GM10266 (cell line): ENCODE measurements around the gene IDNK.

ENCODE experiments used
- DNase-seq: peaks from one replicate; pipeline ENCODE4 v3.0.0; 2012; ENCODE audit errors: extremely low spot score
- TF ChIP-seq, protein P1 (sequence below): IDR thresholded peaks from 2 replicates; pipeline ENCODE4 v1.5.1; 2012; ENCODE audit warnings: mild to moderate bottlenecking, low read depth; ENCODE audit not compliant: control insufficient read depth, insufficient read depth; ENCODE audit errors: missing control alignments

IDNK gene

DNA sequence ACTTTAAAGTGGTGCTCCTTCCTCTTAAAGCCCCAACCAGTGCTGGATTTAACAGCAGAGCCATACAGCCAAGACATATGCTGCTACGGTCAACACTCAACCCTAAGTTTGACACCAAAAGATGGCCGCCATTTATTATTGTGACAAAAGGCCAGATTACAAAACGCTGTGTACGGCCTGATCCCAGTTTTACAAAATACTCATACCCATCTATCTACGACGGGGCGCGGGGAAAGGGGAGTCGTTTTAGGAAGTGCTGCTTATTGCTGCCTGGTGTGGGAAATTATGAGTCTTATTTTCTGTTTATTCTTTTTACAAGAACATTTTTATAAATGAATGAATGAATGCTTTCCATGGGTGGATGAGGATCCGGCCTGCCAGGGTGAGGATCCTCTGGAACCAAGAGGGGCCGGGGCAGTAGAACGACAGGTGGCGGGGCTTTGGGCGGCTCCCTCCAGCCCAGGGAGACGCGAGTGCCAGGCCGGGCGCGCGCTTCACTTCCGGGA is 457 bp upstream of the IDNK start:
- TF ChIP-seq, protein P1, sequence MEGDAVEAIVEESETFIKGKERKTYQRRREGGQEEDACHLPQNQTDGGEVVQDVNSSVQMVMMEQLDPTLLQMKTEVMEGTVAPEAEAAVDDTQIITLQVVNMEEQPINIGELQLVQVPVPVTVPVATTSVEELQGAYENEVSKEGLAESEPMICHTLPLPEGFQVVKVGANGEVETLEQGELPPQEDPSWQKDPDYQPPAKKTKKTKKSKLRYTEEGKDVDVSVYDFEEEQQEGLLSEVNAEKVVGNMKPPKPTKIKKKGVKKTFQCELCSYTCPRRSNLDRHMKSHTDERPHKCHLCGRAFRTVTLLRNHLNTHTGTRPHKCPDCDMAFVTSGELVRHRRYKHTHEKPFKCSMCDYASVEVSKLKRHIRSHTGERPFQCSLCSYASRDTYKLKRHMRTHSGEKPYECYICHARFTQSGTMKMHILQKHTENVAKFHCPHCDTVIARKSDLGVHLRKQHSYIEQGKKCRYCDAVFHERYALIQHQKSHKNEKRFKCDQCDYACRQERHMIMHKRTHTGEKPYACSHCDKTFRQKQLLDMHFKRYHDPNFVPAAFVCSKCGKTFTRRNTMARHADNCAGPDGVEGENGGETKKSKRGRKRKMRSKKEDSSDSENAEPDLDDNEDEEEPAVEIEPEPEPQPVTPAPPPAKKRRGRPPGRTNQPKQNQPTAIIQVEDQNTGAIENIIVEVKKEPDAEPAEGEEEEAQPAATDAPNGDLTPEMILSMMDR: peak; percentile 20
- peak; percentile 58 for DNase-seq

DNA sequence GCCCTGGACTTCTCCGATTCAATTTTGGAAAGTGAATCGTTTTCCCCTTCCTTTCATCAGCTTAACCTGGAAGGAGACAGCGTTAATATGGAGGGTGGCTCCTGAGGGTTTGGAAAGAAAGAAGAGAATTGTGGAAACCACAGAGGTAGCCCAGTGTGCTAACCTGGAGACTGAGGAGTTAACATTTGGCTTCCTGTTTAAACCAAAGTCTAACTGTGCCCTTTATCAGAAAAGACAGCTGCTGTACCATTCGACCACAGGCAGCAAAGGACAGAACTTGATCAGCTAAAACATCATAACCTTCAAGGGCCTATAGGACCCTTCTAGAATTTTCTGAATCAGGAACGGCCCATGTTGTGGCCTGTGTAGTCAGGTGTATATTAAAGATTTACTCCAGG is 735 bp downstream of the IDNK start:
- DNase-seq: peak; percentile 32
- TF ChIP-seq, protein P1: no peak

DNA sequence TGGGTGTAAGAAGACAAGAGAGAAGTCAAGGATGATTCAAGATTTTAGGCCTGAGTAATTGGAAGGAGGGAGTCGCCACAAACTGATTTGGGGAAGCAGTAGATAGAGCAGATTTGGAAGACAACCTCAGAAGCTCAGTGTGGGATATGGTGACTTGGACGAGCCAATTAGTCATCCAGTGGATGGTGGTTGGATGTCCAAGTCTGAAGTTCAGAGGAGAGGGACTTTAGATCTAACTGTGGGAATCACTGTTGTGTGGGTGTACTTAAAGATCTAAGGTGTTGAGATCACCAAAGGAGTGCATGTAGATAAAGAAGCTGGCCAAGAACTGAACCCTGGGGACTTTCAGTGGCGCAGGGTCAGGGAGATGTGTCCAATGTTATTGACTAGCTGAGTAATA is 2.2 kb downstream of the IDNK start:
- TF ChIP-seq, protein P1: no peak
- no peak for DNase-seq

DNA sequence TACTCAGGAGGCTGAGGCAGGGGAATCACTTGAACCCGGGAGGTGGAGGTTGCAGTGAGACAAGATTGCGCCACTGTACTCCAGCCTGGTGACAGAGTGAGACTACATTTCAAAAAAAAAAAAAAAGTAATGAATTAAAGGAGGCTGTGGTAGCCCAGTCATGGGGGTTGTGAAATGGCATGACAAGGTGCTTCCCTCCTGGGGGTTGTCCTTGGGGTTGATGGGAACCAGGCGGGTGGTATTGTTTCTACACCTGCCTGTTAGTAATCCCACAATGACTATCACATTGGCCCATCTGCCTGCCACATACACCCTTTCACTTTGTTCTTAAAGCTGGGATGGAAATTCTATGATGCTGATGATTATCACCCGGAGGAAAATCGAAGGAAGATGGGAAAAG is 5.6 kb downstream of the IDNK start:
- no peak for DNase-seq
- TF ChIP-seq, protein P1: no peak

DNA sequence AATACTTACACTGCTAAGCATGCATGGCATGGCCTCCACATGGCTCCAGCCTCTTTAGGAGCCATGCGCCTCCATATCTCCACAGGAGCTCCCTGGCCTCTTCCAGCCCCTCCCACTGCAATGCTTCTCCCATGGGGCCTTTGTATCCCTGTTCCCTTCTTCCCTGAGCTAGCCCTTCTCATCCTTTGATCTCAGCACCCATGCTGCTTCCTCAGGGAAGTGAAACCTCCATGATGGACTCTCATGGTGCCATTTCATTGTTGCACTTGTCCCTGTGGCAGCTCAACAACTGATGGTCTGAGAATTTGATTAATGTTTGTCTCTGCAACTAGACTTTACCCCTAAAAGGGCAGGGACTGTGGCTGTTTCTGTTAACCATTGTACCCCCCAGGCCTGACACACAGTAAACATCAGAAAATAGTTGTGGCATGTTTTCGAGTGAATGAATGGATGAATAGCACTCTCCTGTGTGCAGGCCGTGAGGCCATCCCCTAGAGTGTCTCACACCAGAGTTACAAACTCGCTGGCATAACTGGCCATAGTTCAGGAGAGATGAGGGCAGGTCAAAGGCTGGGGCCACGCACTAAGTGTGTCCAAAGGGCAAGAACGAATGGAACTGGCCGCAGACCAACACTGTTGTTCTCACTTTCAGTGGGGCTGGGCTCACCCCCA is 6.6 kb downstream of the IDNK start:
- no peak for DNase-seq
- TF ChIP-seq, protein P1: no peak

DNA sequence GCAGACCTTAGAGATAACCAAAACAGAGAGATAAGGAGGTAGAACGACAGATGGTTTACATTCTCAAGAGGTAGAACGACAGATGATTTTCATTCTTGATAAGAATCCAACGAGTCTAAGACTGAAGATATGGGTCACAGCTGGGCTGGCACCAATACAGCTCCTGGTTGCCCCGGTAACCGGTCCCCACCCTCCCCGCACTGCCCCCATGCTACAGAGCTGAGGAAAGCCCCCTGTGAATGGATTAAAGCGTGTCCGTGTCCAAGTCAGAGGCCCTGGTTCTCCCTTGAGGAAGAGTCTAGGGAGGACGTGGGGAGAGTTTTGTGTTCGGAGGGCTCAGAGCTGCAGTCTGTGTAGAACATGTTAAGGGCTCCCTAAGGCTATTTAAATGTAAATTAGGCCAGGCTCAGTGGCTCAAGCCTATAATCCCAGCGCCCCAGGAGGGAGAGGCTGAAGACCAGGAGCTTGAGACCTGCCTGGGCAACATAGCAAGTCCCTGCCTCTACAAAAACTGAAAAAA is 8.1 kb downstream of the IDNK start:
- no peak for DNase-seq

DNA sequence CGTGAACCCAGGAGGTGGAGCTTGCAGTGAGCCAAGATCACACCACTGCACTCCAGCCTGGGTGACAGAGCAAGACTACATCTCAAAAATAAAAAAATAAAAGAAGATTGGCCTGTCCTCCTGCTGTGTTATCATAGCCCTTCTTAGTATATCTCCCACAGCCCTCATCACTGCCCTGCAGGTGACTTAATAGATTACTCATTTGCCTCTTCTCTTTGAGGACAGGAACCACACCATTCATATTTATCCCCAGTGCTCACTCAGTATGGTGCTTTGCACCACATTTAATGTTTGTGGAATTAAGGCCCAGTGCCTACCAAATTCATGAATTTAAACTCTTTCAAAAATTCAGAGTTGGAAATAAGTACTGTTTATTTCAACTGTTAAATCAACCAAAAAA is 10.3 kb downstream of the IDNK start:
- DNase-seq: no peak
- TF ChIP-seq, protein P1: no peak

More for the DNA sequence above, 8.1 kb downstream of the IDNK start:
- TF ChIP-seq, protein P1: no peak
